ENCODE data around the gene FBXL7.

GRCh38 chr5:15850536-15850935, 350.6 kb downstream of the FBXL7 start:
- no peak for TF ChIP-seq CTCF (conservative IDR thresholded peaks at IDR 0.05; ENCODE audit: low read length)
- no peak for TF ChIP-seq EZH2phosphoT487 (IDR thresholded peaks at IDR 0.05; ENCODE audit: borderline replicate concordance)
